AG04450 (cell line): ENCODE measurements around the gene ARHGAP26. TPM values are rescaled to one million over a fixed set of nuclear protein-coding genes. Genes with fewer than 3 reads are reported as not detected.

Source experiments
- CTCF ChIA-PET: fragments of 300-600, 350-600 bp; formaldehyde crosslinking; extraction: SDS; loops from one replicate; lab custom pipeline; 2022; ENCODE audit warnings: antibody characterized with exemption, inconsistent platforms; lab: Charles Lee
- POLR2A ChIA-PET: fragments of 350-600 bp; formaldehyde crosslinking; extraction: SDS; loops from one replicate; lab custom pipeline; 2021; ENCODE audit warnings: antibody characterized with exemption, inconsistent platforms; lab: Yijun Ruan, JAX
- DNase-seq: peaks from one replicate; pipeline ENCODE4 v3.0.0-alpha.2; 2011; ENCODE audit warnings: low read depth, low spot score
- H3K27ac ChIP-seq: one replicate; pipeline ENCODE4 v1.5.1; 2012; ENCODE audit warnings: low read depth, low read length, control low read depth
- H3K27me3 ChIP-seq: one replicate; pipeline ENCODE4 v1.6.0; 2012; ENCODE audit warnings: low read length; ENCODE audit not compliant: control insufficient read depth, insufficient read depth
- H3K4me3 ChIP-seq: 2 replicates; pipeline ENCODE4 v1.5.1; 2011; ENCODE audit warnings: mild to moderate bottlenecking, low read depth, low read length, control low read depth
- H3K9me3 ChIP-seq: 2 replicates; pipeline ENCODE4 v1.5.1; 2012; ENCODE audit warnings: low read length; ENCODE audit not compliant: control insufficient read depth, insufficient read depth
- CTCF ChIP-seq: IDR thresholded peaks from 2 replicates; pipeline ENCODE4 v1.5.1; 2011; ENCODE audit warnings: low read depth, low read length, control low read depth, inconsistent platforms
- polyA plus RNA-seq: library from polyadenylated mRNA; depleted of rRNA; stranded (reverse); fragments of >200 nt; gene quantifications from 2 replicates; pipeline ENCODE4 v1.2.3, GENCODE V29; 2011

Gene ARHGAP26
- polyA plus RNA-seq, 1 experiment, result 0.56 TPM

- ChIA-PET POLR2A (interaction anchor here (0.7 to 0.9 kb wide), 2 partner anchors 13 to 33 kb away, joined by 3 to 4 read pairs; no protein-coding TSS in a partner anchor), CTCF (interaction anchor here (0.7 to 2.1 kb wide), 5 partner anchors 14 to 340 kb away, joined by 3 to 5 read pairs (median 3); partner anchors contain the start of gene NR3C1)
- no peak for DNase-seq
- no peaks in the 10 kb centered on the region for H3K9me3 ChIP-seq
- H3K27ac ChIP-seq, result no peak overlapping the region
- H3K27me3 ChIP-seq, result no peaks in the 10 kb centered on the region
- H3K4me3 ChIP-seq, result no peak overlapping the region
- TF ChIP-seq CTCF, result no peak
These were observed 294.1 kb downstream of the ARHGAP26 start for GRCh38 chr5:143064218-143064641.

- Histone ChIP-seq H3K27me3 (no peaks in the 10 kb centered on the region), H3K9me3 (no peaks in the 10 kb centered on the region), H3K4me3 (no peak overlapping the region), H3K27ac (peak overlapping the region; percentile 49)
- DNase-seq, result no peak
- TF ChIP-seq CTCF, result no peak
- POLR2A ChIA-PET, result interaction anchor here (0.7 kb wide), 1 partner anchor 33 kb away, joined by 3 read pairs; no protein-coding TSS in a partner anchor
- CTCF ChIA-PET, result interaction anchor here (0.7 to 2.1 kb wide), 5 partner anchors 13 to 339 kb away, joined by 3 to 5 read pairs (median 3); partner anchors contain the start of gene NR3C1
These were observed 294.5 kb downstream of the ARHGAP26 start for GRCh38 chr5:143064676-143065075.

- Histone ChIP-seq H3K9me3 (no peaks in the 10 kb centered on the region), H3K27me3 (no peaks in the 10 kb centered on the region), H3K27ac (peak overlapping the region; percentile 49), H3K4me3 (no peak overlapping the region)
- DNase-seq, result peak; percentile 59
- TF ChIP-seq CTCF, result no peak
- ChIA-PET CTCF (interaction anchor here (0.5 to 2.1 kb wide), 4 partner anchors 13 to 62 kb away, joined by 3 to 5 read pairs (median 3); no protein-coding TSS in a partner anchor), POLR2A (no interaction called here)
These were observed 295.2 kb downstream of the ARHGAP26 start for GRCh38 chr5:143065185-143065965.

GRCh38 chr5:143065996-143066522 is 295.9 kb downstream of the ARHGAP26 start:
- Histone ChIP-seq H3K9me3 (no peaks in the 10 kb centered on the region), H3K27me3 (no peaks in the 10 kb centered on the region), H3K4me3 (no peak overlapping the region), H3K27ac (no peak overlapping the region)
- DNase-seq, result no peak
- POLR2A ChIA-PET, result interaction anchor here (0.6 kb wide), 1 partner anchor 124 kb away, joined by 3 read pairs; no protein-coding TSS in a partner anchor
- no peak for TF ChIP-seq CTCF
- CTCF ChIA-PET, result interaction anchor here (0.5 to 2.1 kb wide), 2 partner anchors 40 to 63 kb away, joined by 3 to 5 read pairs; no protein-coding TSS in a partner anchor
